Neural progenitor cell (in vitro differentiated cells): ENCODE data around the gene KCTD3. TPM values are rescaled to one million over a fixed set of nuclear protein-coding genes. Genes with fewer than 3 reads are reported as not detected.

Source experiments
- DNase-seq: peaks from one replicate; pipeline ENCODE4 v3.0.0-alpha.2; 2016; ENCODE audit warnings: low spot score
- H2AFZ ChIP-seq: fragments of 200-600 bp; sonication (generic); replicated peaks from 2 replicates; pipeline ENCODE4 v1.6.1; 2016; ENCODE audit warnings: antibody characterized with exemption
- H3F3A ChIP-seq: fragments of 200-600 bp; sonication (generic); 2 replicates; pipeline ENCODE4 v1.6.1; 2016; ENCODE audit warnings: antibody characterized with exemption, low read depth
- H3K27ac ChIP-seq: fragments of 200-600 bp; sonication (generic); 2 replicates; pipeline ENCODE4 v1.5.1; 2016; ENCODE audit warnings: mild to moderate bottlenecking
- H3K27me3 ChIP-seq: fragments of 200-600 bp; sonication (generic); 2 replicates; pipeline ENCODE4 v1.6.1; 2016; ENCODE audit warnings: mild to moderate bottlenecking, moderate library complexity
- H3K36me3 ChIP-seq: fragments of 200-600 bp; sonication (generic); 2 replicates; pipeline ENCODE4 v1.5.1; 2016
- H3K4me1 ChIP-seq: fragments of 200-600 bp; sonication (generic); 2 replicates; pipeline ENCODE4 v1.6.1; 2016; ENCODE audit warnings: mixed run types
- H3K4me2 ChIP-seq: fragments of 200-600 bp; sonication (generic); 2 replicates; pipeline ENCODE4 v1.6.1; 2016
- H3K4me3 ChIP-seq: fragments of 200-600 bp; sonication (generic); 2 replicates; pipeline ENCODE4 v1.5.1; 2016
- H3K79me2 ChIP-seq: fragments of 200-600 bp; sonication (generic); 2 replicates; pipeline ENCODE4 v1.6.1; 2016; ENCODE audit warnings: low read depth
- H3K9ac ChIP-seq: fragments of 200-600 bp; sonication (generic); 2 replicates; pipeline ENCODE4 v1.6.1; 2016
- H3K9me3 ChIP-seq: fragments of 200-600 bp; sonication (generic); 2 replicates; pipeline ENCODE4 v1.5.1; 2016; ENCODE audit warnings: low read depth
- H4K20me1 ChIP-seq: fragments of 200-600 bp; sonication (generic); 2 replicates; pipeline ENCODE4 v1.6.1; 2016; ENCODE audit warnings: low read depth
- H3K27ac Mint-ChIP-seq: 3 replicates; pipeline ENCODE4 v1.8.0; 2021; ENCODE audit warnings: mixed read lengths
- H3K27me3 Mint-ChIP-seq: 2 replicates; pipeline ENCODE4 v1.8.0; 2022; ENCODE audit warnings: low read depth, mild to moderate bottlenecking, inconsistent platforms, moderate library complexity, mixed read lengths; ENCODE audit not compliant: insufficient read depth
- H3K36me3 Mint-ChIP-seq: 3 replicates; pipeline ENCODE4 v1.8.0; 2021; ENCODE audit warnings: mixed read lengths
- H3K4me1 Mint-ChIP-seq: 3 replicates; pipeline ENCODE4 v1.8.0; 2021; ENCODE audit warnings: mixed read lengths
- H3K4me3 Mint-ChIP-seq: 3 replicates; pipeline ENCODE4 v1.8.0; 2021; ENCODE audit warnings: mild to moderate bottlenecking, moderate library complexity, mixed read lengths
- H3K9me3 Mint-ChIP-seq: 3 replicates; pipeline ENCODE4 v1.8.0; 2020; ENCODE audit warnings: mixed read lengths
- EZH2 ChIP-seq: fragments of 200-600 bp; sonication (generic); IDR thresholded peaks from 2 replicates; pipeline ENCODE4 v1.6.1; 2017; ENCODE audit warnings: antibody characterized with exemption, mild to moderate bottlenecking, moderate library complexity
- EZH2phosphoT487 ChIP-seq: fragments of 200-600 bp; sonication (generic); IDR thresholded peaks from 2 replicates; pipeline ENCODE4 v1.6.1; 2017; ENCODE audit warnings: antibody characterized with exemption
- total RNA-seq: library from RNA; depleted of rRNA; stranded (reverse); fragments of >200 nt; gene quantifications from 2 replicates; pipeline ENCODE4 v1.2.3, GENCODE V29; 2015; ENCODE audit warnings: low replicate concordance
- TF ChIP-seq, protein P1 (sequence below): fragments of 200-600 bp; sonication (generic); IDR thresholded peaks from 2 replicates; pipeline ENCODE4 v1.5.1; 2017; ENCODE audit warnings: antibody characterized with exemption, mild to moderate bottlenecking

Gene KCTD3
- total RNA-seq, 1 donor from 2014 or later, result 70.1 TPM

DNA sequence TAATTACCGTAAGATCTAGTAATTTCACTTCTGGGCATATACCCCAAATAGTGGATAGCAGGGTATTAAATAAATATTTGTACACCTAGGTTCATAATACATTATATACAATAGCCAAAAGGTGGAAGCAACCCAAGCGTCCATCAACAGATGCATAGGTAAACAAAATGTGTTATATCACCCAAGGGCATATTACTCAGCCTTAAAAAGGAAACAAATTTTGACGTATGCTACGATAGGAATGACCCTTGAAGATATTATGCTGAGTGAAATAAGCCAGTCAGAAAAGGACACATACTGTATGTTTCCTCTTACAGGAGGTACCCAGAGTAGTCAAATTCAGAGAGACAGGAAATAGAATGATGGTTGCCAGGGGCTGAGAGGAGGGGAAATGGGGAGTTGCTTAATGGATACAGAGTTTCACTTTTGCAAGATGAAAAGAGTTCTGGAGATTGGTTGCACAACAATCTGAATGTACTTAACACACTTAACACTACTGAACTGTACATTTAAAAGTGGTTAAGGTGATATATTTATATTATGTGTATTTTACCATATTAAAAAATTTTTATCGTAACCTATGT lies 36.6 kb upstream of the KCTD3 start:
- H3K36me3 ChIP-seq, result no peaks in the 10 kb centered on the region
- H3K4me2 ChIP-seq, result no peak overlapping the region
- Mint-ChIP-seq H3K36me3 (no peaks in the 10 kb centered on the region), H3K9me3 (no peaks in the 10 kb centered on the region), H3K27me3 (peaks cover 2% of the 10 kb centered on the region), H3K4me3 (no peak overlapping the region), H3K4me1 (no peaks in the 10 kb centered on the region), H3K27ac (no peak overlapping the region)
- H3K4me3 ChIP-seq, result no peak overlapping the region
- H2AFZ ChIP-seq, result no peak overlapping the region
- no peaks in the 10 kb centered on the region for H3K79me2 ChIP-seq
- H3K9ac ChIP-seq, result no peak overlapping the region
- no peak overlapping the region for H3K27ac ChIP-seq
- no peak for DNase-seq
- H3K9me3 ChIP-seq, result no peaks in the 10 kb centered on the region
- no peaks in the 10 kb centered on the region for H3K27me3 ChIP-seq
- no peaks in the 10 kb centered on the region for H4K20me1 ChIP-seq
- no peaks in the 10 kb centered on the region for H3K4me1 ChIP-seq
- TF ChIP-seq EZH2 (no peak), EZH2phosphoT487 (no peak)
- TF ChIP-seq, protein P1, sequence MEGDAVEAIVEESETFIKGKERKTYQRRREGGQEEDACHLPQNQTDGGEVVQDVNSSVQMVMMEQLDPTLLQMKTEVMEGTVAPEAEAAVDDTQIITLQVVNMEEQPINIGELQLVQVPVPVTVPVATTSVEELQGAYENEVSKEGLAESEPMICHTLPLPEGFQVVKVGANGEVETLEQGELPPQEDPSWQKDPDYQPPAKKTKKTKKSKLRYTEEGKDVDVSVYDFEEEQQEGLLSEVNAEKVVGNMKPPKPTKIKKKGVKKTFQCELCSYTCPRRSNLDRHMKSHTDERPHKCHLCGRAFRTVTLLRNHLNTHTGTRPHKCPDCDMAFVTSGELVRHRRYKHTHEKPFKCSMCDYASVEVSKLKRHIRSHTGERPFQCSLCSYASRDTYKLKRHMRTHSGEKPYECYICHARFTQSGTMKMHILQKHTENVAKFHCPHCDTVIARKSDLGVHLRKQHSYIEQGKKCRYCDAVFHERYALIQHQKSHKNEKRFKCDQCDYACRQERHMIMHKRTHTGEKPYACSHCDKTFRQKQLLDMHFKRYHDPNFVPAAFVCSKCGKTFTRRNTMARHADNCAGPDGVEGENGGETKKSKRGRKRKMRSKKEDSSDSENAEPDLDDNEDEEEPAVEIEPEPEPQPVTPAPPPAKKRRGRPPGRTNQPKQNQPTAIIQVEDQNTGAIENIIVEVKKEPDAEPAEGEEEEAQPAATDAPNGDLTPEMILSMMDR, result no peak
- no peaks in the 10 kb centered on the region for H3F3A ChIP-seq

DNA sequence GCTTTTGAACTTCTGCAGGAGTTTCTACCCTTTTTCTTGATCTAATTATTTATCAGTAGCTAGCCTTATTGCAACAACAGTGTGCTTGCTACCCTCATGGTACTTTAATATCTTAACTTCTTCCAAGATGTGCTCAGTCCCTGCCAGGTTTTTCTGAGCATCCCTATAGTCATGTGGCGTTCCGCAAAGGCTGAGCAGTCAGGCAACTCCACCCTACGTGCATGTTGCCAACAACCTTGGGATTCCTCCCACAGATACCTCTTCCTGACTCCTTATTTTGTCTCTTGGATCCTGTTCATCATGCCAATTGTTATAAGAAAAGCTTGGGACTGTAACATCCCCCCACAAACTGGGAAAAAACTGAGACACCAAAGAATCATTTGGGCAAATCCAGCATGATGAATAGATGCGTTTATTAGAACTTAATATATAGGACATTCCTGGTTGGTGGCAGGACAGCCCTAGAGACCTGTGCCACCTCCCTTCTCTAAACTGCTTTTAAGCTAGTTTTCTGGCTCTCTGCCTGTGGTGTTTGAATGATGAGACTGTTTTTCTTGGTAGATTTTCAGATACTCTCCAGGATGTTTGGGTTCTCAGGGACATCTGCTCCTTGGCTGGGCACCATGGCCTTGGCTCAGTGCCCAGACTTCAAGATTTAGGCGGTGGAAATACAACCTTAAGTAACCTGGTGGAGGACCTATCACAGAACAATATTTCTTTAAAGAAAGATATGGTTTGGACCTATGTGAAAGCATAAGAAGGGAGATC lies 27.1 kb upstream of the KCTD3 start:
- no peak overlapping the region for H3K4me2 ChIP-seq
- TF ChIP-seq EZH2phosphoT487, result no peak
- TF ChIP-seq EZH2, result no peak
- TF ChIP-seq, protein P1, result no peak
- Mint-ChIP-seq H3K9me3 (no peaks in the 10 kb centered on the region), H3K4me1 (no peaks in the 10 kb centered on the region), H3K27me3 (no peaks in the 10 kb centered on the region), H3K36me3 (no peaks in the 10 kb centered on the region), H3K4me3 (no peak overlapping the region), H3K27ac (no peak overlapping the region)
- no peaks in the 10 kb centered on the region for H3K79me2 ChIP-seq
- no peak for DNase-seq
- no peaks in the 10 kb centered on the region for H3K9me3 ChIP-seq
- H3K27me3 ChIP-seq, result no peaks in the 10 kb centered on the region
- H3F3A ChIP-seq, result no peaks in the 10 kb centered on the region
- no peak overlapping the region for H3K27ac ChIP-seq
- no peak overlapping the region for H2AFZ ChIP-seq
- H4K20me1 ChIP-seq, result no peaks in the 10 kb centered on the region
- H3K36me3 ChIP-seq, result no peaks in the 10 kb centered on the region
- no peaks in the 10 kb centered on the region for H3K4me1 ChIP-seq
- no peak overlapping the region for H3K9ac ChIP-seq
- no peak overlapping the region for H3K4me3 ChIP-seq

DNA sequence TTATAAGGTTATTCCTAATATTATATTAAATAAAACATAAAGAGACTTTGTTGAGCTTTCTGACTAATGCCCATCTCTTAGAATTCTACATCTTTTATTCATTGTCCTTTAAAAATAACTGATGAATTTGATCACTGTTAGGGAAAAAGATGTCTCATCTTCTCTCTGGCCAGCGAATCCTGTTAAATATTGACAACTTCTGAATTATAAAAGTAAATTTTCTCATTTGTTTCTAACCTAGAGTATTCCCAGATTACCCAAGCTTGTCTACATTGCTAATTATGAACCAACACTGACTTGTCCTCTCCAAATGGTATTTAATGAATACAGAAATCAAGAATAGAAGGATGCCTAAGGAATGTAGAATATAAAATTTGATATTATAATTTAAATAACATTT lies 24.8 kb upstream of the KCTD3 start:
- DNase-seq, result no peak
- Histone ChIP-seq H3K27ac (no peak overlapping the region), H4K20me1 (no peaks in the 10 kb centered on the region), H3K9me3 (no peaks in the 10 kb centered on the region), H3F3A (no peaks in the 10 kb centered on the region), H3K4me1 (no peaks in the 10 kb centered on the region), H3K79me2 (no peaks in the 10 kb centered on the region), H3K9ac (no peak overlapping the region), H3K4me2 (no peak overlapping the region), H3K36me3 (no peaks in the 10 kb centered on the region), H3K4me3 (no peak overlapping the region), H2AFZ (no peak overlapping the region), H3K27me3 (no peaks in the 10 kb centered on the region)
- Mint-ChIP-seq H3K4me1 (no peaks in the 10 kb centered on the region), H3K9me3 (no peaks in the 10 kb centered on the region), H3K27me3 (no peaks in the 10 kb centered on the region), H3K36me3 (no peaks in the 10 kb centered on the region), H3K4me3 (no peak overlapping the region), H3K27ac (no peak overlapping the region)
- no peak for TF ChIP-seq EZH2
- no peak for TF ChIP-seq EZH2phosphoT487

DNA sequence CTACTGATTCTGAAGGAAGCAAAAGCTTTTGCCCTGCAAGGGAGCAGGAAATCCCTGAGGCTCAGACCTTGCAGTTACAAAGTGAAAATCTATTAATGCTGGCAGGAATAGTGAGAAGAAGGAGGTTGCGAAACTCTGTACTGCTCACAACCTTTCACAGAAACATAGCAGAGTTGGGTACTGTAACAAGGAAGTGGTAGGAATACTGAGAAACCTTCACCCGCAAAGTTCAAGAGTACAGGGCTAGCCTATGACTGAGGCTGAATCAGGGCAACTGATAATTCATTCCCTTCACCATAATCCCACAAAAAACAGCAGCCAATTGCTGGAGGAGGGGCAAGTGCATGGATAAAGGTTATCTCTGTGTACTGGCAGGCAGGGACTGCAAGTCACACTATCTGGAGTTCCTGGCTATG lies 23.9 kb upstream of the KCTD3 start:
- Histone ChIP-seq H3K27me3 (no peaks in the 10 kb centered on the region), H3K9me3 (no peaks in the 10 kb centered on the region), H4K20me1 (no peaks in the 10 kb centered on the region), H3F3A (no peaks in the 10 kb centered on the region), H3K4me1 (no peaks in the 10 kb centered on the region), H3K79me2 (no peaks in the 10 kb centered on the region), H3K4me3 (no peak overlapping the region), H3K4me2 (no peak overlapping the region), H2AFZ (no peak overlapping the region), H3K27ac (no peak overlapping the region), H3K36me3 (no peaks in the 10 kb centered on the region), H3K9ac (no peak overlapping the region)
- no peak for TF ChIP-seq EZH2phosphoT487
- TF ChIP-seq EZH2, result no peak
- TF ChIP-seq, protein P1, result no peak
- no peak overlapping the region for H3K27ac Mint-ChIP-seq
- no peaks in the 10 kb centered on the region for H3K4me1 Mint-ChIP-seq
- DNase-seq, result no peak
- H3K36me3 Mint-ChIP-seq, result no peaks in the 10 kb centered on the region
- H3K9me3 Mint-ChIP-seq, result no peaks in the 10 kb centered on the region
- H3K4me3 Mint-ChIP-seq, result no peak overlapping the region
- H3K27me3 Mint-ChIP-seq, result no peaks in the 10 kb centered on the region
